HG02623 (cell line): ENCODE results near the gene C19orf73.

Experiments used
- ATAC-seq: cut with Tn5 transposase; IDR thresholded peaks from one replicate; pipeline ENCODE4 v1.9.1; 2021; ENCODE audit warnings: moderate library complexity; ENCODE audit not compliant: unreplicated experiment

The C19orf73 gene

GRCh38 chr19:49070416-49070815 lies 48.5 kb downstream of the C19orf73 start:
- no peak for ATAC-seq

- no peak for ATAC-seq
Measured at GRCh38 chr19:49069026-49069425, 49.9 kb downstream of the C19orf73 start.
